SK-N-SH treated with all-trans-retinoic acid at 6 μM for 48 hours (cell line): ENCODE measurements around the gene LYVE1.
A peak's percentile ranks its signal among the peaks of the same experiment; 100 is the strongest.

ENCODE experiments used
- ATAC-seq: fragments of 200-7000 bp; cut with Tn5 transposase; 3 replicates; pipeline ENCODE4 v1.9.1; 2020; ENCODE audit warnings: mild to moderate bottlenecking, moderate library complexity
- ARNTL ChIP-seq: fragments of 450-650 bp; formaldehyde crosslinking; IDR thresholded peaks from 2 replicates; pipeline ENCODE4 v1.5.0; 2020; ENCODE audit warnings: low read depth, mild to moderate bottlenecking, moderate library complexity, borderline replicate concordance
- BACH2 ChIP-seq: fragments of 250-450 bp; sonication (Bioruptor Pico); IDR thresholded peaks from 2 replicates; pipeline ENCODE4 v1.9.0; 2021; ENCODE audit warnings: mild to moderate bottlenecking, borderline replicate concordance
- CSDC2 ChIP-seq: fragments of 250-450 bp; sonication (Bioruptor Pico); IDR thresholded peaks from 2 replicates; pipeline ENCODE4 v1.5.0; 2020; ENCODE audit warnings: mild to moderate bottlenecking, moderate library complexity
- ESRRG ChIP-seq: fragments of 250-450 bp; sonication (Bioruptor Pico); IDR thresholded peaks from 2 replicates; pipeline ENCODE4 v1.6.1; 2021; ENCODE audit warnings: mild to moderate bottlenecking
- GLIS3 ChIP-seq: fragments of 250-450 bp; sonication (Bioruptor Pico); IDR thresholded peaks from 2 replicates; pipeline ENCODE4 v1.5.0; 2020; ENCODE audit warnings: mild to moderate bottlenecking, moderate library complexity
- ISL1 ChIP-seq: fragments of 250-450 bp; sonication (Bioruptor Pico); IDR thresholded peaks from 2 replicates; pipeline ENCODE4 v2.1.2; 2022; ENCODE audit warnings: mild to moderate bottlenecking, moderate library complexity
- OSR1 ChIP-seq: fragments of 250-450 bp; sonication (Bioruptor Pico); IDR thresholded peaks from 2 replicates; pipeline ENCODE4 v1.8.0; 2022; ENCODE audit warnings: moderate library complexity, mild to moderate bottlenecking, inconsistent platforms
- PATZ1 ChIP-seq: fragments of 250-450 bp; sonication (Bioruptor Pico); IDR thresholded peaks from 2 replicates; pipeline ENCODE4 v1.8.0; 2020; ENCODE audit warnings: mild to moderate bottlenecking, moderate library complexity, borderline replicate concordance
- POU6F1 ChIP-seq: fragments of 250-450 bp; sonication (Bioruptor Pico); IDR thresholded peaks from 2 replicates; pipeline ENCODE4 v1.8.0; 2021; ENCODE audit warnings: low read depth, mild to moderate bottlenecking, moderate library complexity, borderline replicate concordance
- PPARA ChIP-seq: fragments of 250-450 bp; sonication (Bioruptor Pico); IDR thresholded peaks from 2 replicates; pipeline ENCODE4 v1.5.0; 2020; ENCODE audit warnings: mild to moderate bottlenecking, borderline replicate concordance
- RARB ChIP-seq: fragments of 250-450 bp; sonication (Bioruptor Pico); IDR thresholded peaks from 2 replicates; pipeline ENCODE4 v1.8.0; 2021; ENCODE audit warnings: mild to moderate bottlenecking, moderate library complexity
- SNAI2 ChIP-seq: fragments of 250-450 bp; sonication (Bioruptor Pico); IDR thresholded peaks from 2 replicates; pipeline ENCODE4 v1.5.0; 2020; ENCODE audit warnings: mild to moderate bottlenecking, moderate library complexity
- TCF4 ChIP-seq: fragments of 250-450 bp; sonication (Bioruptor Pico); IDR thresholded peaks from 2 replicates; pipeline ENCODE4 v1.8.0; 2021; ENCODE audit warnings: mild to moderate bottlenecking, moderate library complexity, borderline replicate concordance
- TOX ChIP-seq: fragments of 250-450 bp; sonication (Bioruptor Pico); IDR thresholded peaks from 2 replicates; pipeline ENCODE4 v1.8.0; 2021; ENCODE audit warnings: mild to moderate bottlenecking, moderate library complexity, borderline replicate concordance
- TSHZ2 ChIP-seq: fragments of 250-450 bp; sonication (Bioruptor Pico); IDR thresholded peaks from 2 replicates; pipeline ENCODE4 v1.5.0; 2020; ENCODE audit warnings: mild to moderate bottlenecking, moderate library complexity
- ZC3H10 ChIP-seq: fragments of 250-450 bp; sonication (Bioruptor Pico); IDR thresholded peaks from 2 replicates; pipeline ENCODE4 v1.5.1; 2021; ENCODE audit warnings: mild to moderate bottlenecking, moderate library complexity
- ZFP3 ChIP-seq: fragments of 250-450 bp; sonication (Bioruptor Pico); IDR thresholded peaks from 2 replicates; pipeline ENCODE4 v1.5.0; 2020; ENCODE audit warnings: mild to moderate bottlenecking, moderate library complexity
- ZNF70 ChIP-seq: fragments of 450-650 bp; formaldehyde crosslinking; IDR thresholded peaks from 2 replicates; pipeline ENCODE4 v1.5.0; 2020; ENCODE audit warnings: mild to moderate bottlenecking, moderate library complexity
- ZNF8 ChIP-seq: fragments of 450-650 bp; formaldehyde crosslinking; IDR thresholded peaks from 2 replicates; pipeline ENCODE4 v1.5.0; 2020; ENCODE audit warnings: mild to moderate bottlenecking, moderate library complexity
- TF ChIP-seq, protein P1 (sequence below): fragments of 250-450 bp; sonication (Bioruptor Pico); IDR thresholded peaks from 2 replicates; pipeline ENCODE4 v1.5.1; 2020; ENCODE audit warnings: low read depth, mild to moderate bottlenecking, moderate library complexity
- TF ChIP-seq, protein P2 (sequence below): fragments of 250-450 bp; sonication (Bioruptor Pico); IDR thresholded peaks from 2 replicates; pipeline ENCODE4 v1.5.1; 2021; ENCODE audit warnings: mild to moderate bottlenecking, moderate library complexity

The LYVE1 gene

DNA sequence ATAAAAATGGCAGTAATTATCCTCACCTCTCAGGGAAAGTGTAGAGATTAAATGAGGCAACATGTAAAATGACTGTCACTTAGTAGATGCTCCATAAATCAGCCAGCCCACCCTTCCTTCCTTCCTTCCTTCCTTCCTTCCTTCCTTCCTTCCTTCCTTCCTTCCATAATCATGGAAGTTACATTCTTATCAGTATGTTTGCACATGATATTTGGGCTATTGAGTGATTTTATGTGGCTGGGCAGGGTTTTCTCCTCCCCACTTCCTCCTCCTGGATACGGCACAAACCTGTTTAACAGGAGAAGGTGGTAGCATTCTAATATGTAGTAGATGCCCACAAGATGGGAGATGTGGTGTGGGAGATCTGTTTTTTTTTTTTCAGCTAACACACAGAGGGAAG lies 11.9 kb downstream of the LYVE1 start:
- no peak for ATAC-seq
- TF ChIP-seq BACH2 (CRISPR knock-in tag) (no peak), ZC3H10 (no peak)

DNA sequence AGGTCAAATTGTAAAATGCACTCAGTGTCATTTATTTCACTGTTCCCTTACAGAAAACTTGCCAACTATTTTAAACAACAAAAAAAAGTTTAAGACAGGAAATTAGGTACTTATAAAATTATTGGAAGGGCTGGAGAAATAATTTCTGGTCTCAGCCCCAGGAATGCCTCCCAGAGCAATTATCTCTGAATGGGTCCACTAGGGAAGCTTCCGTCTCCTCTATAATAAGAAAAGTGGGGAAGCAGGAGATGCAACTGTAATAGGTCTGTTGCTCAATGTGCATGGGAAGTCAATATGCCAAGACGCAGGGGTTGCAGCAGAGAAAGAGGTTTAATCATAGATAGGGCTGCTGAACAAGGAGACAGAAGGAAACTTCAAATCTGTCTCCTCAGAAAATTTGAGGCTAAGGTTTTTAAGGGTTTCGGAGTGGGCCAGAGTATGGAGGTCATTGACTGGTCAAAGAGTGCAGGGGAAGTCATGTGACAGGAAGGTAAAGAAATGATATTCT lies 16.6 kb downstream of the LYVE1 start:
- no peak for ATAC-seq
- TF ChIP-seq RARB (CRISPR knock-in tag) (no peak), SNAI2 (CRISPR knock-in tag) (no peak), PPARA (CRISPR knock-in tag) (no peak)

- TF ChIP-seq POU6F1 (CRISPR knock-in tag) (no peak), OSR1 (CRISPR knock-in tag) (no peak), PATZ1 (CRISPR knock-in tag) (no peak), GLIS3 (CRISPR knock-in tag) (no peak), CSDC2 (CRISPR knock-in tag) (no peak), ZC3H10 (no peak), PPARA (CRISPR knock-in tag) (no peak), TOX (no peak), ESRRG (CRISPR knock-in tag) (no peak), TCF4 (no peak), BACH2 (CRISPR knock-in tag) (no peak), ZFP3 (CRISPR knock-in tag) (no peak), ZNF70 (CRISPR knock-in tag) (no peak), ARNTL (CRISPR knock-in tag) (no peak), TSHZ2 (CRISPR knock-in tag) (no peak), SNAI2 (CRISPR knock-in tag) (no peak)
- TF ChIP-seq, protein P1, sequence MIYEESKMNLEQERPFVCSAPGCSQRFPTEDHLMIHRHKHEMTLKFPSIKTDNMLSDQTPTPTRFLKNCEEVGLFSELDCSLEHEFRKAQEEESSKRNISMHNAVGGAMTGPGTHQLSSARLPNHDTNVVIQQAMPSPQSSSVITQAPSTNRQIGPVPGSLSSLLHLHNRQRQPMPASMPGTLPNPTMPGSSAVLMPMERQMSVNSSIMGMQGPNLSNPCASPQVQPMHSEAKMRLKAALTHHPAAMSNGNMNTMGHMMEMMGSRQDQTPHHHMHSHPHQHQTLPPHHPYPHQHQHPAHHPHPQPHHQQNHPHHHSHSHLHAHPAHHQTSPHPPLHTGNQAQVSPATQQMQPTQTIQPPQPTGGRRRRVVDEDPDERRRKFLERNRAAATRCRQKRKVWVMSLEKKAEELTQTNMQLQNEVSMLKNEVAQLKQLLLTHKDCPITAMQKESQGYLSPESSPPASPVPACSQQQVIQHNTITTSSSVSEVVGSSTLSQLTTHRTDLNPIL (CRISPR knock-in tag): no peak
- TF ChIP-seq, protein P2, sequence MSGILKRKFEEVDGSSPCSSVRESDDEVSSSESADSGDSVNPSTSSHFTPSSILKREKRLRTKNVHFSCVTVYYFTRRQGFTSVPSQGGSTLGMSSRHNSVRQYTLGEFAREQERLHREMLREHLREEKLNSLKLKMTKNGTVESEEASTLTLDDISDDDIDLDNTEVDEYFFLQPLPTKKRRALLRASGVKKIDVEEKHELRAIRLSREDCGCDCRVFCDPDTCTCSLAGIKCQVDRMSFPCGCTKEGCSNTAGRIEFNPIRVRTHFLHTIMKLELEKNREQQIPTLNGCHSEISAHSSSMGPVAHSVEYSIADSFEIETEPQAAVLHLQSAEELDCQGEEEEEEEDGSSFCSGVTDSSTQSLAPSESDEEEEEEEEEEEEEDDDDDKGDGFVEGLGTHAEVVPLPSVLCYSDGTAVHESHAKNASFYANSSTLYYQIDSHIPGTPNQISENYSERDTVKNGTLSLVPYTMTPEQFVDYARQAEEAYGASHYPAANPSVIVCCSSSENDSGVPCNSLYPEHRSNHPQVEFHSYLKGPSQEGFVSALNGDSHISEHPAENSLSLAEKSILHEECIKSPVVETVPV: no peak
Observed at GRCh38 chr11:10551290-10551592, 17.2 kb downstream of the LYVE1 start.

GRCh38 chr11:10550503-10551289 lies 17.8 kb downstream of the LYVE1 start:
- ATAC-seq: peak; percentile 74
- TF ChIP-seq ISL1 (CRISPR knock-in tag): no peak
- no peak for TF ChIP-seq GLIS3 (CRISPR knock-in tag)
- TF ChIP-seq ZNF8 (CRISPR knock-in tag): no peak

More at GRCh38 chr11:10551290-10551592, 17.2 kb downstream of the LYVE1 start:
- ATAC-seq: peak; percentile 46
